ENCODE measurements around the gene TSPEAR.

The TSPEAR gene

DNA sequence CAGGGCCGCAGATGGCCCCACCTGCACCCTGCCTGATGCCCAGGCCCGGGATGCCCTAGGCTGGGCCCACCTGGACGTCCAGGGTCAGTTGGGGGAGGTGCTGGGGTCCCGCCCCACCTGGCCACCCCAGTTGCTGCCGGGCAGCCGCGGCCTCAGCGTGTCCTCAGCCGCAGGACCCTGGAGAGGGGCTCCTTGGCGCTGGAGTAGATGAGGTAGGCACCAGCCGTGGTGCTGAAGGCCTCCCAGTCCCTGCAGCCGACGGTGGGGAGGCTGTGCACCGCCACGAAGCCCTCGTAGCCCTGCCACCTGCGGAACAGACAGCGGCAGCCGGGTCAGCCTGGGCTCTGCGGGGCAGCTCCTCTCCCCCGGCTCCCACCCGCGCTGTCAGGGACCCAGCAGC, 211.7 kb downstream of the TSPEAR start:
- DNase-seq: no peak
- intact Hi-C loops (cut with DNase I): no loop called here

DNA sequence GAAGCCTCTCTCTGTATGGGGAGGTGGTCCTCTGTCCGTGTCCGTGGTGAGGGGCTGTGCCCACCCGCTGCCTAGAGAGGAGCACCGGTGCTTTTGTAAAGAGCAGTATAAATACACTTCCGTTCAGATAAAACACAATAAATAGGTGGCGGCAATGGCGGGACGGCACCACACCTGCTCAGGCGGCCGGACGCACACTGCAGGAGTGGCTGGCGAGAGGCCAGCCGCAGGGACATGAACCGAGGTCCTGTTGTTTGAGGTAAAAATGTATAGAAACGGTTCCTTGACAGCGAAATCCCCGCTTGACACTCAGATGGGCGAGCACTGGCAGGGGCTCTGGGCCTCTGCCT, 212.2 kb downstream of the TSPEAR start:
- intact Hi-C loops (cut with DNase I): no loop called here
- DNase-seq: no peak

DNA sequence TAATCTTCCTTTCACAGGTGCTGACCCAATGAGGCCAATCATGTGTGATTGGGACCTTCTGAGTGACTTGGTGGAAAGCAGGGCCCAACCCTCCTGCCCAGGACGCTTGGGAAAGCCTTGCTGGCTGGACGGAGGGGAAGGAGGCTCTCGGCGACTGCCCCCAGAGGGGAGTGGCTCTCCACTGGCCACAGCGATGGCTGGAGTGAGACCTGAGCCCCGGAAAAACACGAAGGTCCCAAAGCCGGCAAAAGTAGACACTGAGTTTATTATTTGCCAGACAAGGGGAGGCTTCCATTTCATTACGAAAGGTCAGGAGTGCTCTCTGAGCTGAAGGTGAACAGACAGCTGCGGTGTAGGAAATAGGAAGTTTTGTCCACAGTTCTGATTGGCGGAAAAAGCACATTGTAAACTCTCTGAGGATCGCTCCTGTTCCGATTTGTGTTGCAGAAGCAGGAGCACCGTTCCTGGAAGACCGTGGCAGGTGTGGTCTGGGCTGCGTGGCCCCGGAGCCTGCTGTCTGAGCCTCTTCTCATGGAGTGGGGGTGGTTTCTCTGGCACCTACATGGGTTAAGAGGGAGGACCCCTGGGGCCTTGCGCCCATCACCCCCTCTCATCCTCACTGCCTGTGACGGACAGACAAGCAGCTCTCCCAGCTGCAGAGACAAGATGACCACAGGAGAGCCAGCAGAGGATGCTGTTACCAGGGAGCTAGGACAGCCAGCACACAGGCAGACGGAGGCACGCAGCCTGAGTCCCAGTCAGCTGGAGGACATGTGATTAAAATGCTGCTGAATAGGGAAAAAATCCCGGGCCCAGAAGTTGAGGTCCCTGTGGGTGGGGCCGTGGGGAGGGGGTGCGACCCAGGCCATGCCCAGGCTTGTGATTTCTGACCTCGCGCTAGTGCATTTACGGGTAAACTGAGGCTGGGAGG, 212.8 kb downstream of the TSPEAR start:
- no peak for DNase-seq
- intact Hi-C loops (cut with DNase I): no loop called here

DNA sequence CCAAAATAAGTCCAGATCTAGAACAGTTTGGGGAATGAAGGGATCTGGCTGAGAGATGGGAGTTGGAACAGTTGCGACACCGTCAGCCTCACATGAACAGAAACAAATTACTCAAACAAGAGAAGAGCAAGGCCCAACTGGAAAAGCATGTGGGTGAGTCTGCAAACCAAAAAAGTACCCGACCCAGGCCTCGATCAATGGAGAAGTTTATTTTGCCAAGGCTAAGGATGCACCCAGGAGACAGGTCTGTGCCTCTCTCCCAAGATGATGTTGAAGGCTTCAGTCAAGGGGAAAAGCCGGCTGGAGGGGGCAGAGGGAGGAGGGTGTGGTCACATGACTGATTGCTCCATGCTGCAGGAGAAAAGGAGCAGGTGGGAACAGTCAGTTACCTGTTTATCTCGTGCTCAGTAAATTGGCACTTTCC, 213.7 kb downstream of the TSPEAR start:
- no peak for DNase-seq
- intact Hi-C loops (cut with DNase I): no loop called here

DNA sequence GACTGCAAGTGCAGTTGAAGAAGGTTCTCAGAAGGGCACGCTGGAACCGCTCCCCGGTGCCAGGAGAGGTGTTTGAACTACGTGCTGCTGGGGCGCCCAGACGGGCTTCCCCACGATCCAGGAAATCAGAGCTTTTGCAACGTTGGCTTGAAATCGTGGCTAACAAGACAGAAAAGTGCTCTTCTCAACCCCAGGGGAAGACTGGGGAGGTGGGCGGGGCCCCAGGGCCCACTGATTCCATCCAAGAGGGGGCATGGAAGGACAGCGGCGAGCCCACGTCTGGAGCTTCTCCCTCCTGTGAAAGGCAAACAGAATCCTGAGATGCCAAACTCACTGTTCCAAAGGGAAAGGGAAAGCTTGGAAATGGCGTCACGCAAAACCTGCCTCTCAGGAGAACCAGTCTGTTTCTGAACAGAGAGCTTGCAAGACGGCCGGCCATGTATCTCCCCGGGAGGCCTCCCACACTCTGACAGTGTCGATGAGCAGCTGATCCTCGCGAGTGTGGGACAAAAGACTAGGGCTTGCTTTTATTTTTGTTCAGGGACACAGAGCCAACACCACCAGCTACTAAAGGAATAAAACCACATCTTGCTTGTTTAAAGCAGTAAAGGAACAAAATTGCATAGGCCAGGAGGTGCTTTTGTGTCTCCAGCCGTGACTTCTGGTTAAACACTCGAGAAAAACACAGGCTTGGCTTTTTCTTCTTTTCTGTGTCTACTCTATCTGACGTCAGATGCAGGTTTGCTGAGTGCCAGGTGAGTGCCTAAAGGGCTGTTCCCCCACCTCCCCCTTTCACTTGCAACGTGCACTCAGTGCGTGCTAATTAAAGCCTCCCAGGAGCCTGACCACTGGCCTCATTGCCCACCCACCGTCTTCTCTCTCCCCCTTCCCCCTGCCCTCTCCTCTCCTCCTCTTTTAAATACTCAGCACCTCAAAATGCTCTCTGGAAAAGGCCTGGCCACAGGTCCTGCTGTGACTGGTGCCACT, 214.5 kb downstream of the TSPEAR start:
- intact Hi-C loops (cut with DNase I): no loop called here
- no peak for DNase-seq

DNA sequence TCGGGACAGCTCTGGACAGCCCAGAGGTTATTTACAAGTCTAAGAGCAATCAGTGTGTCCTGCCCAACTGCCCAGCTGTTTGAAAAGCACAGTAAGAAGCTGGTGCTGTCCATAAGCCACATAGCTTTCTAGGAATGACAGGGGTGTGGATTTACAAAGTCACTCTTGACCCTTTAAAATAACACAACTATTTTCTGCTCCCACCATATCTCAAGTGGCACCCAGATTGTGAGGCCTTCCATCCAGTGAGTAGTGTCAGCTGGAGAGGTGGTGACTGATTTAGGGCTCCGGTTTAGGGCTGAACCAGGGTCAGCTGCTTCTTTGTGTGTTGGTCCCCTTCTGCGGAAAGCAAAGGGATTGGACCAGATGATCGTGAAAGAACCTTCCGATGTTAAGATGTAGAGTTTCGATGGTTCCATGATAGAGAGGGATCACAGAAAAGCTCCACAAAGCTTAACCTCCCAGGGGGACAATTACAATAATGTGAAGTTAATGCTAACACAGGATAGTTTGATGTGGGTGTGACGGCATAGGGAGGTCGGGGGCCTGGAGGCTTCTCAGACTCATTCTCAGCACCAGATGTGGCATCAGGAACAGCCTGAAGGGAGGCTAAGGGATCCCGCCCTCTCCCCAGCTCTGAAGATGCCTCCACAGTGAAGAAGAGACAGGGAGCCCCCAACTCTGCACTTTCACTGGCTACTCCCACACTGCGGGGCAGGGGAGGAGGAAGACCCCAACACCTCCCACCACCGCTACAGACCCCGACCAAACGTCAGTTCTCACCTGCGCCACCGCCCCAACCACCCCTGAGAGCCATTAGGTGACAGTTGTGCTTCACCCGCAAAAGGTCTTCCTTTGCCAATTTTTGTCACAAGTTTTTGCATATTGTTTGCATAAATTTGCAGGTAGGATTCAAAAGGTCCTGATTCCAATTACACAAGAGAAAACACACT, 215.5 kb downstream of the TSPEAR start:
- intact Hi-C loops (cut with DNase I): no loop called here

DNA sequence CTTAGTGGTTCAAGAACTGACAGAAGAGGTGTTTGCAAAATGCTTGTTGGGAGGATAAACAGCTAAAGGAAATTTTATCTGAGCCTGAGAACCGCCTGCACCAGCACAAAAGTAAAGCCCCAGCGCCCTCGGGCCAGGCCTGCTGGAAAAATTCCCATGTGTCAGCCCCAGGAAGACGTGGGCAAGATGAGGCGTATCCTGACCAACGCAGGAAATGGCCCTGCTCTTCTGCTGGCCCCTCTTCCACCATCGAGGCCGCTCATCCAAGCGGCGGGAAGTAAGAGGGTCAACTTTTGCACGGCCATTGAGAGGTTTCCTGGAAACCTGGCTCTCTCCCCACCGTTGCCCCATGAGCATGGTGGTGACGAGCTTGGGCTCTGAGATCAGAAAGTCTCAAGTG, 216.4 kb downstream of the TSPEAR start:
- intact Hi-C loops (cut with DNase I): no loop called here
- no peak for DNase-seq

More for the DNA sequence above, 215.5 kb downstream of the TSPEAR start:
- no peak for DNase-seq

DNA sequence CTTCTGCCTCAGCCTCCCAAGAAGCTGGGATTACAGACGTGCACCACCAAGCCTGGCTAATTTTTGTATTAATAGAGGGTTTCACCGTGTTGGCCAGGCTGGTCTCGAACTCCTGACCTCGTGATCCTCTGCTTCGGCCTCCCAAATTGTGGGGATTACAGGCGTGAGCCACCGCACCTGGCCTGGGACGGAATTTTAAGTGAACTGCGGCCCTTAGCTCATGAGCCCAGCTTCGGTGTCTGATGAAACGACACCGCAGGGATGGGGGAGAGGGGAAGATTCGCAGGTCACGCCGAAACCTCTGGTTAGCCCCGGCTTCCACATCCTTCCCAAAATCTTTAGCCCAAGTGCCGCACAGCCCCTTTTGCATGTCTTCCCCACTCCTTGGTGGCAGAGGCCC, 217.0 kb downstream of the TSPEAR start:
- DNase-seq: no peak
- intact Hi-C loops (cut with DNase I): no loop called here

DNA sequence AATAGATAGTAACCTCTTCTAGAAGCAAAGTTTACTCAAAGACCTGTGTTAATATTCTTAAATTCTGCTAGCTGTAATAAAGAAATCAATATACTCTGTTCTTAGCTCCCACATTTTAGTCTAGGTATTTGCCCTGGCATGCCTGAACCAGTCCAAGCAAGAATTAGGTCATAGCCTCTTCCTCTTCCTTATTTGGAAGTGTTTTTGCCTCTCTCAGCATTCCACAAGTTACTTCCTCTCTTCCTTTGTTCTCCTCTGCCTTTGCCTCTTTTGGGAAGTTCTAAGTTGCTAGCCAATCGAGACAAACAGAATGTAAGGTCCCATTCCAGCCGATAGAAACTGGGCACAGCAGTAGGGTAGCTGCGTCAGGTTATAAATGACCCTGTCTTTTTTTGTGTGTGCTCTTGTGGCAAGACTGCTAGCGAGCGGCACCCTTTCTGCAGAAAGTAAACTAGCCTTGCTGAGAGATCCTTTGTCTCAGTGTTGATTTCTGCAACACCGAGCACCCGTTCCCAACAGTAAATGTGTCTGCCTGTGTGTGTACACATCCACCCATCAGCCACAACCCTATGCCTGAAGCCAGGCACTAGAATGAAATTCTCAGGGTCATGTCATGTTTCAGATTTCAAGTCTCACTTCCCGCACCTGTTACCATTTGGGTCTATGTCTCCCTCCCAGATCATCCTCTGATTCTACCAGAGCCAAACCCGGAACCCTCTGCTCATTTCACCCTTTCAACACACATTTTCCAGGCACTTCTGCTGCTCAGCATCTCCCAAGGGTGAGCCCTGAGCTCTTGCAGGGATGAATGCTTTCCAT, 218.6 kb downstream of the TSPEAR start:
- intact Hi-C loops (cut with DNase I): no loop called here
- DNase-seq: no peak

DNA sequence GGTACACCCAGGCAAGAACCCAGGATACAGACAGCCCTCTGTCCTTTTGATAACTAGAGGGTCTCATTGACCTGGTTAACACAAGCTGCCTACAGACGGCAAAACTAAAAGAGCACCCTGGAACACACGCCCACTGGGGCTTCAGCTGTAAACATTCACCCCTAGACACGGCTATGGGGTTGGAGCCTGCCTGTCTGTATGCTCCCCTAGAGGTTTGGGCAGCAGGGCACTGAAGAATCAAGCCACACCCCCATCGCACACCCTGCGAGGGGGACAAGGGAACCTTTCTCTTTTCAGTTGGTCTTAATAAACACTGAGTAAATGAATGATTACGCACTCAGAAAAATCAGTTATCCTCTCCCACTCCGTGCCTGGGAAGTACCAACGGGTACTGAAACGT, 220.6 kb downstream of the TSPEAR start:
- intact Hi-C loops (cut with DNase I): no loop called here

DNA sequence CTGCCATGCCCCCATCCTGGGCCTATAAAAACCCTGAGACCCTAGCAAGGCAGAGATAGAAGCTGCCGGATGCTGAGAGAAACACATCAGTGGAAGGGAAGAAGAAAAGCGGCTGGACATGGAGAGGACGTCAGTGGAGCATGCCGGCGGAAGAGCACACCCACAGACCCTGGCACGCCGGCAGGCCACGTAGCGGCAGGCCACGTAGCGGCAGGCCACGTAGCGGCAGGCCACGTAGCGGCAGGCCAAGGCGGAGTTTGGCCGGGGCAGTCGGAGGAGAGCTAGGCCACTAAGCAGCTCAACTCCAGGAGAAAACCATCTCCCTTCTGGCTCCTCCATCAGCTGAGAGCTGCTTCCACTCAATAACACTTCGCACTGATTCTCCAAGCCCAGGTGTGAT, 221.0 kb downstream of the TSPEAR start:
- no peak for DNase-seq
- intact Hi-C loops (cut with DNase I): no loop called here

More for the DNA sequence above, 220.6 kb downstream of the TSPEAR start:
- DNase-seq: no peak

DNA sequence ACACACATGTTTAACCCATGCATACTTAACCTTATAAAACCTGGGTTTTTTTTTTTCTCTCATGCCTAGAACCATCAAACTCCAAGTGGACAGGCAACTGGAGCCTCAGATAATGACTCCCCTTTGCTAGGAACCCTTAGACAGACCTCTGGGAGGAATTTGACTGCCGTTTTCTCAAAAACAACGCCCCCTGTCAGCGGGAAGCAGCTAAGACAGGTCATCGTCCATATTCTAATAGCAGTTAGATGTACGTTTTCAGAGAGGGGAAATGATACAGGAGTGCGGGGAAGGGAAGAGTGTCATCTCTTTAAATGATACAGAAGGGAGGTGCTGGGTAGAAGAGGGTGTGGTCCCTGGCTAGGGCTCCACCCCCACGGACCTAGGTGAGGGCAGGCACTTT, 221.4 kb downstream of the TSPEAR start:
- DNase-seq: no peak
- intact Hi-C loops (cut with DNase I): no loop called here

DNA sequence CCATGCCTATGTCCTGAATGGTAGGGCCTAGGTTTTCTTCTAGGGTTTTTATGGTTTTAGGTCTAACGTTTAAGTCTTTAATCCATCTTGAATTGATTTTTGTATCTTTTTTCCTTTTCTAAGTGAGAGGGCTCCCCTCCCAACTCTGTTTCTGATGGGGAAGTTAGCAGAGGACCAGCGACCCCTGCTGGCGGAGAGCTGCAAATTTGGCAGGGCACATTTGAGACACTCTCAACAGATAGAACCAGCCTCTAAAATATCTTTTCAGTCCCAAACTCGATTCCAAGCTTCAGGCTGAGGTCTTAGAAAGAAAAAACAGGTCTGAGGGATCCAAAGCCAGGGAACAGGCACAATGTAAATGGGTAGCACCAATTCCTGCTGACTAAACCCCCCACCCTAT, 223.5 kb downstream of the TSPEAR start:
- intact Hi-C loops (cut with DNase I): no loop called here
- DNase-seq: no peak

DNA sequence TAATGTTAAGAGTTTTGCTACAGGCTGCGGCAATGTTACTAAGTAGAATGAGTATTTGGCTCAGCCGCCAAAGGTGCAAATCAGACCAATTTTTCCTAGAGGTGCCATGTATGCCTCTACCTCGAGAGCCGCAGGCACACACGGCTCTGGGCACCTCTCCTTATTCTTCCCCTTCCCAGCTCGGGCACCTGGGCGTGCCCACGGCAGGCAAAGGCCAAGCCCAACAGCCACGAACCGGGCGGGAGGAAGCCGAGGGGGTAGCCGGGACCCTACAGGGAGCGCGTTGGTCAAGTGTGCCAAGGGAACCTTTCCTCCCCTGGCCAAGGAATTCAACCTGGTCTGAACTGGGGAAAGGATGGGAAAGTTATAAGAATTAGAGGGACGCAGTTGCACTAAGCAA, 225.1 kb downstream of the TSPEAR start:
- no peak for DNase-seq
- intact Hi-C loops (cut with DNase I): no loop called here

DNA sequence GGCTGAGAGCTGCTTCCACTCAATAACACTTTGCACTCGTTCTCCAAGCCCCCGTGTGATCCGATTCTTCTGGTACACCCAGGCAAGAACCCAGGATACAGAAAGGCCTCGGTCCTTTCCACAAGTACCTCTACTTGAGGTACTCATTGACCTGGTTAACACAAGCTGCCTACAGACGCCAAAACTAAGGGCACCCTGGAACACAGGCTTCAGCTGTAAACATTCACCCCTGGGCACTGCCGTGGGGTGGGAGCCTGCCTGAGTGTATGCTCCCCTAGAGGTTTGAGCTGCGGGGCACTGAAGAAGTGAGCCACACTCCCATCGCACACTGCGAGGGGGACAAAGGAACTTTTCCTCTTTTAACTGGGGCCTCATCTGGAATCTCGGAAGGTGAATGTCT, 225.6 kb downstream of the TSPEAR start:
- DNase-seq: no peak
- intact Hi-C loops (cut with DNase I): no loop called here

DNA sequence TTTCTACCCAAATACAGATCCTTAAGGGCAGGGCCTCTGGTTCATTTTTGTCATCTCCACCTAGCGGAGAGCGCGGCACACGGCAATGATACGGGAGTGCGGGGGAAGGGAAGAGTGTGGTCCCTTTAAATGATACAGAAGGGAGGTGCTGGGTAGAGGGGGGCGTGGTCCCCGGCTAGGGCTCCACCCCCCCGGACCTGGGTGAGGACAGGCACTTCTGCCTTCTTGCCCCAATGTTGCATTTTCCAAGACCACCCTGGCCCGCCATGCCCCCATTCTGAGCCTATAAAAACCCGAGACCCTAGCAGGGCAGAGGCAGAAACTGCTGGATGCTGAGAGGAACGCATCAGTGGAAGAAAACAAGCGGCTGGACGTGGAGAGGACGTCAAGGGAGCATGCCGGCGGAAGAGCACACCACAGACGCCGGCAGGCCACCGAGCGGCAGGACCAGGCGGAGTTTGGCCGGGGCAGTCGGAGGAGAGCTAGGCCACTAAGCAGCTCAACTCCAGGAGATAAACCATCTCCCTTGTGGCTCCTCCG, 226.0 kb downstream of the TSPEAR start:
- DNase-seq: peak in 3 of 42 donors; percentile 10 to 34 (median 17)
- intact Hi-C loops (cut with DNase I): no loop called here

DNA sequence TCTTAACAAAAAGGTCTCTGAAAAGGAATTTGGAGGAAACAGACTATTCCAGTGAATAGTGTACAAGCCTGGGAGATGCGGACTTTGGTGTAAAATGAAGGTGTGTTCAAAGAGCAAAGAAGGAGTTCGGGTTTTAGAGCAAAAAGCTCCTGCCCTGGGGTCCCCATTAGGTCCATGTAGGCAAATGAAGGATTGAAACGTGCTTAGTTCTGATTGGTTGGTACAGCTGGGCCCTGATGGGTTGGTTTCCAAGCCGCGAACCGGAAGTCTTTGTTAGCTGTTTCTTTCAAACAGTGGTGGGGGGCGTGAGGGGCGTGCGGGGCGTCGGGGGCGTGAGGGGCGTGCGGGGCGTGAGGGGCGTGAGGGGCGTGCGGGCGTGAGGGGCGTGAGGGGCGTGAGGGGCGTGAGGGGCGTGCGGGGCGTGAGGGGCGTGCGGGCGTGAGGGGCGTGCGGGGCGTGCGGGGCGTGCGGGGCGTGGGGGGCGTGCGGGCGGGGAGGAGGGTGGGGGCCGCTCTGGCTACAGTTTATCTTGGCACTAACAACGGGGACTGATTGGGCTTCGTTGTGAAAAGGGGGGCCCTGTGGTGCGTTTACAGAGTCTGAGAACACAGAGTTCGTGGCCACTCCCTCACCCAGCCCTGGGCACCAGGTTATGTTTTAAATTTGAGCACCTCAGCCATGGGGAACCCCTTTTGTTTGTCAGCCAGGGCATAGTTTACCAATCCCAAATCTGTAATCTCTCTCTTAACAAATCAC, 226.7 kb downstream of the TSPEAR start:
- no peak for DNase-seq
- intact Hi-C loops (cut with DNase I): no loop called here

Measured in head of caudate nucleus (tissue), 42 donors.